Loucy (cell line): ENCODE results near the gene TMEM121.

Source experiments
- H2AFZ ChIP-seq: fragments of 200-600 bp; sonication (generic); 2 replicates; pipeline ENCODE4 v1.6.0; 2016; ENCODE audit warnings: antibody characterized with exemption, mild to moderate bottlenecking, low read length, moderate library complexity
- H3F3A ChIP-seq: fragments of 200-600 bp; 2 replicates; pipeline ENCODE4 v1.6.0; 2016; ENCODE audit warnings: antibody characterized with exemption, low read depth, mild to moderate bottlenecking
- H3K27me3 ChIP-seq: fragments of 200-600 bp; sonication (generic); 2 replicates; pipeline ENCODE4 v1.6.1; 2014; ENCODE audit warnings: low read length, mild to moderate bottlenecking; ENCODE audit not compliant: insufficient read depth, poor library complexity, severe bottlenecking
- H3K36me3 ChIP-seq: fragments of 200-600 bp; sonication (generic); 2 replicates; pipeline ENCODE4 v1.6.1; 2016; ENCODE audit warnings: low read length; ENCODE audit not compliant: insufficient read depth
- H3K4me1 ChIP-seq: fragments of 200-600 bp; sonication (generic); 2 replicates; pipeline ENCODE4 v1.5.1; 2014; ENCODE audit warnings: low read length, mild to moderate bottlenecking; ENCODE audit not compliant: insufficient read depth, poor library complexity, severe bottlenecking
- H3K4me2 ChIP-seq: fragments of 200-600 bp; sonication (generic); 2 replicates; pipeline ENCODE4 v1.6.0; 2014; ENCODE audit warnings: antibody characterized with exemption, low read length, low read depth, mild to moderate bottlenecking; ENCODE audit not compliant: poor library complexity, severe bottlenecking
- H3K4me3 ChIP-seq: fragments of 200-600 bp; sonication (generic); 2 replicates; pipeline ENCODE4 v1.5.1; 2014; ENCODE audit warnings: low read length, mild to moderate bottlenecking, mixed read lengths; ENCODE audit not compliant: poor library complexity, severe bottlenecking
- H3K79me2 ChIP-seq: fragments of 200-600 bp; sonication (generic); 2 replicates; pipeline ENCODE4 v1.6.1; 2014; ENCODE audit warnings: low read length; ENCODE audit not compliant: insufficient read depth
- H3K9ac ChIP-seq: fragments of 200-600 bp; sonication (generic); 2 replicates; pipeline ENCODE4 v1.6.0; 2014; ENCODE audit warnings: mild to moderate bottlenecking, low read depth, low read length, moderate library complexity; ENCODE audit not compliant: poor library complexity, severe bottlenecking
- H3K9me2 ChIP-seq: fragments of 200-600 bp; sonication (generic); replicated peaks from 2 replicates; pipeline ENCODE4 v1.6.1; 2016; ENCODE audit warnings: low read depth, low read length, mixed read lengths
- H3K9me3 ChIP-seq: fragments of 200-600 bp; sonication (generic); 2 replicates; pipeline ENCODE4 v1.6.1; 2014; ENCODE audit warnings: mild to moderate bottlenecking, antibody characterized with exemption, low read length, low read depth; ENCODE audit not compliant: insufficient read depth
- H4K20me1 ChIP-seq: fragments of 200-600 bp; sonication (generic); 2 replicates; pipeline ENCODE4 v1.6.0; 2014; ENCODE audit warnings: antibody characterized with exemption, low read length, mild to moderate bottlenecking; ENCODE audit not compliant: insufficient read depth, poor library complexity, severe bottlenecking
- CTCF ChIP-seq: fragments of 200-600 bp; sonication (generic); conservative IDR thresholded peaks from 2 replicates; pipeline ENCODE4 v1.5.1; 2014; ENCODE audit warnings: mild to moderate bottlenecking, antibody characterized with exemption, low read length
- EZH2phosphoT487 ChIP-seq: fragments of 200-600 bp; IDR thresholded peaks from 2 replicates; pipeline ENCODE4 v1.6.1; 2018; ENCODE audit warnings: antibody characterized with exemption, mild to moderate bottlenecking, moderate library complexity, borderline replicate concordance

The TMEM121 gene

GRCh38 chr14:105547741-105548169, 21.4 kb downstream of the TMEM121 start:
- H3F3A ChIP-seq, result no peaks in the 10 kb centered on the region
- TF ChIP-seq EZH2phosphoT487 (no peak), CTCF (no peak)
- H3K4me3 ChIP-seq, result no peak overlapping the region
- no peak overlapping the region for H3K4me2 ChIP-seq
- no peaks in the 10 kb centered on the region for H3K79me2 ChIP-seq
- H3K27me3 ChIP-seq, result no peaks in the 10 kb centered on the region
- no peaks in the 10 kb centered on the region for H3K4me1 ChIP-seq
- H3K9me2 ChIP-seq, result no peaks in the 10 kb centered on the region
- no peak overlapping the region for H2AFZ ChIP-seq
- no peaks in the 10 kb centered on the region for H4K20me1 ChIP-seq
- H3K36me3 ChIP-seq, result no peaks in the 10 kb centered on the region
- H3K9me3 ChIP-seq, result peaks cover 14% of the 10 kb centered on the region; the same call in 1 of the 2 replicates
- no peak overlapping the region for H3K9ac ChIP-seq

GRCh38 chr14:105549481-105549880, 23.1 kb downstream of the TMEM121 start:
- Histone ChIP-seq H3K4me2 (no peak overlapping the region), H3K9ac (no peak overlapping the region), H4K20me1 (no peaks in the 10 kb centered on the region), H3F3A (no peaks in the 10 kb centered on the region), H3K27me3 (no peaks in the 10 kb centered on the region), H3K4me1 (no peaks in the 10 kb centered on the region), H3K4me3 (no peak overlapping the region), H3K9me3 (0 out of 2 replicates have a peak, but pooled peaks cover 1% of the 10 kb centered on the region), H3K79me2 (no peaks in the 10 kb centered on the region), H2AFZ (no peak overlapping the region), H3K9me2 (no peaks in the 10 kb centered on the region), H3K36me3 (no peaks in the 10 kb centered on the region)
- no peak for TF ChIP-seq CTCF
- TF ChIP-seq EZH2phosphoT487, result no peak

- no peaks in the 10 kb centered on the region for H3K9me2 ChIP-seq
- no peaks in the 10 kb centered on the region for H3K27me3 ChIP-seq
- H3K9me3 ChIP-seq, result no peaks in the 10 kb centered on the region
- H3K4me3 ChIP-seq, result no peak overlapping the region
- H4K20me1 ChIP-seq, result no peaks in the 10 kb centered on the region
- H2AFZ ChIP-seq, result no peak overlapping the region
- H3K36me3 ChIP-seq, result no peaks in the 10 kb centered on the region
- no peaks in the 10 kb centered on the region for H3K79me2 ChIP-seq
- no peaks in the 10 kb centered on the region for H3K4me1 ChIP-seq
- no peak overlapping the region for H3K9ac ChIP-seq
- H3K4me2 ChIP-seq, result no peak overlapping the region
- no peak for TF ChIP-seq EZH2phosphoT487
- no peak for TF ChIP-seq CTCF
- no peaks in the 10 kb centered on the region for H3F3A ChIP-seq
Observed at GRCh38 chr14:105554022-105554421, 27.6 kb downstream of the TMEM121 start.
